Measurements from ENCODE around the gene LARP4B.

DNA sequence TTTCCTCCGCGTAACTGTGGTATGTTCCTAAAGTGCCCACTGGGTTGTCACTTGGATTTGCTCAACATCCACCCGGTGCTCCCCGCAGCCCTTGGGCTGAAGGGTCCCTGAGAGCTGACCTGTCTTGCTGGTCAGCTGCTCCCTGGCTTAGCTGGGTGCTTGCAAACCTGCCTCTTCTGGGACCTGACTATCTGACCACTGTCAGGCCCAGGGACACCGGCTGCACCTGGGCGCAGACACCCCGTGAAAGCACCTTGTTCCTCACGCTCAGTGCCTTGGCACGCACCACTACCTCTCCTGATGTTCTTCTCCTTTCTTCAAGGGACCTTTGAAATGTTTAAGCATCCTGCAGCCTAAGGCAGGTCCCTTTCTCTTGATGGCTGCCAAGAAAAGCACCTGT lies 26.6 kb upstream of the LARP4B start:
- TF ChIP-seq CTCF (IDR thresholded peaks at IDR 0.05; ENCODE audit: insufficient read depth, low read depth, low read length) = no peak
- no peak for TF ChIP-seq EZH2 (IDR thresholded peaks at IDR 0.05; ENCODE audit: insufficient read depth, low read length)

All from astrocyte (in vitro differentiated cells and primary cell).